CD4-positive, CD25-positive, alpha-beta regulatory T cell (primary cell): Measurements from ENCODE around the gene RERE. TPM values are rescaled to one million over a fixed set of nuclear protein-coding genes. Genes with fewer than 3 reads are reported as not detected.

ENCODE experiments used
- ATAC-seq, 2 donors: fragments of 150-1000 bp; cut with Tn5 transposase; one replicate each; pipeline ENCODE4 v1.10.0; 2021; ENCODE audit warnings: low read depth in 2 of 2, moderate number of reproducible peaks in 2 of 2, moderate library complexity in 1 of 2
- DNase-seq, 3 donors: peaks; one replicate each; pipeline versions ENCODE4 v3.0.0 to v3.0.0-alpha.2; 2012 to 2022; ENCODE audit warnings: mixed read lengths in 1 of 3
- H3K27ac ChIP-seq: one replicate; pipeline ENCODE4 v1.7.0; 2013; ENCODE audit warnings: mild to moderate bottlenecking, low read length; ENCODE audit not compliant: insufficient read depth, poor library complexity, severe bottlenecking
- H3K27me3 ChIP-seq: one replicate; pipeline ENCODE4 v1.7.0; 2013; ENCODE audit warnings: low read length; ENCODE audit not compliant: control insufficient read depth, insufficient read depth
- H3K36me3 ChIP-seq: one replicate; pipeline ENCODE4 v1.7.0; 2013; ENCODE audit warnings: mild to moderate bottlenecking, low read length, moderate library complexity; ENCODE audit not compliant: control insufficient read depth, insufficient read depth
- H3K4me1 ChIP-seq: 2 replicates; pipeline ENCODE4 v1.7.0; 2013; ENCODE audit warnings: mild to moderate bottlenecking, low read length; ENCODE audit not compliant: insufficient read depth, control insufficient read depth, poor library complexity, severe bottlenecking
- H3K4me3 ChIP-seq: one replicate; pipeline ENCODE4 v1.7.0; 2013; ENCODE audit warnings: low read depth, mild to moderate bottlenecking, low read length, moderate library complexity
- H3K9me3 ChIP-seq, 2 experiments: 1 replicate in 1 of 2; 2 replicates in 1 of 2; pipeline ENCODE4 v1.7.0; 2013; ENCODE audit warnings: low read length in 2 of 2, mild to moderate bottlenecking in 1 of 2, moderate library complexity in 1 of 2; ENCODE audit not compliant: control insufficient read depth in 2 of 2
- H3K27ac Mint-ChIP-seq, 3 donors: one replicate each; pipeline ENCODE4 v1.8.0; 2020 to 2022; ENCODE audit warnings: mild to moderate bottlenecking in 3 of 3, mixed read lengths in 3 of 3, moderate library complexity in 2 of 3
- H3K27me3 Mint-ChIP-seq: one replicate; pipeline ENCODE4 v1.8.0; 2022; ENCODE audit warnings: mild to moderate bottlenecking, mixed read lengths
- H3K36me3 Mint-ChIP-seq: one replicate; pipeline ENCODE4 v1.8.0; 2020; ENCODE audit warnings: mixed read lengths
- H3K4me1 Mint-ChIP-seq, 4 donors: one replicate each; pipeline ENCODE4 v1.8.0; 2020 to 2022; ENCODE audit warnings: mixed read lengths in 4 of 4, mild to moderate bottlenecking in 1 of 4
- H3K4me3 Mint-ChIP-seq, 4 donors: one replicate each; pipeline ENCODE4 v1.8.0; 2020 to 2022; ENCODE audit warnings: mild to moderate bottlenecking in 4 of 4, mixed read lengths in 4 of 4, moderate library complexity in 3 of 4
- H3K9me3 Mint-ChIP-seq, 7 donors: one replicate each; pipeline ENCODE4 v1.8.0; 2020 to 2022; ENCODE audit warnings: mixed read lengths in 7 of 7, mild to moderate bottlenecking in 3 of 7, moderate library complexity in 2 of 7
- polyA plus RNA-seq, 4 donors: library from polyadenylated mRNA; unstranded; fragments of 300-500 nt; fragmentation: Illumina TruSeq; gene quantifications; one replicate each; pipeline ENCODE4 v1.2.3, GENCODE V29; 2021
- total RNA-seq: library from RNA; stranded (reverse); gene quantifications from one replicate; pipeline ENCODE4 v1.2.3, GENCODE V29; 2022

Gene RERE
- total and polyA plus RNA-seq, 5 donors from 2014 or later, result 3.1 to 127 (median 5.7) TPM

DNA sequence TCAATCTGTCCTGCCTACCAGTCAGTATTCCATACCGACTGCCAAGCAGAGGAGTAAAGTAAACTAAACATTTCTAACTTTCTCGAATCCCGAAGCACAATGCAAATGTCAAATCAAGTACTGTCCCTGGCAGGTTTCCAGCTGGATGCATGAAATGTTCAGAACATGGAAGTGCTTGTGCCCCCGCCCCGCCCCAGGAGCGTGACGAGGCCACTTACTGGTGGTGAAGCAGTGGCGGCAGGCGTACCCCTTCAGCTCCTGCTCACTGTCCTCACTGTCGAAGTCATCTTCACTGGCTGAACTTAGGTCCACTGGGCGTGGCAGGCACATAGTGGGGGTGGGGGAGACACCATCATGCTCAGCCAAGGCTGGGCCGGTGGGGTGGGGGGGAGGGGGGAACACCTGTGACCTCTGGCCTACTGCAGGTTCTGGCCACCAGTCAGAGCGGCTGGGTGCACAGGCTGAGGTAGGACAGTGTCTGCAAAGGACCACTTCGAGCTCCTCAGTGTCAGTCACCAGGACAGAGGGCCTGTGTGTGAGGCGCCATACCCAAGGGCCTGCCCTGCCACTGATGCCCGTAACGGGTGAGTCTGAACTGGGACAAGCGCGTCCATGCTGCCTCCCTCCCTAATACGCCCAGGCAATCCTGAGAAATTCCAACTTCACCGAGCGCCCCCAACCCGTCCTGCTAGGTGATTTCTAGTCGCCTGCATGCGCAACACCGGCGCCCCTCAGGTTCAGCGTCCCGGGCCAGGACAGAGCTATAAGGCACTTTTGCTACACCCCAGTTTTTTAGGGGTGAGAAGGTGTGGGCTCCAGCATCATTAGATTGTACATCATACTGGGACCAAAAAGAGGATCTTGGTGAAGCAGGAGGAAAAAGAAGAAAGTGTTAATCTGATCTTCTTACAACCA, 452.7 kb downstream of the RERE start:
- H3K4me1 ChIP-seq, result peaks cover 4% of the 10 kb centered on the region
- H3K27me3 ChIP-seq, result no peaks in the 10 kb centered on the region
- Mint-ChIP-seq H3K4me1 (peaks cover 0 to 26% (median 18%) of the 10 kb centered on the region in 4 donors), H3K36me3 (peaks cover 21% of the 10 kb centered on the region), H3K27me3 (no peaks in the 10 kb centered on the region), H3K9me3 (peaks cover 0 to 2% (median 0%) of the 10 kb centered on the region in 7 donors), H3K27ac (no peak overlapping the region), H3K4me3 (no peak overlapping the region)
- DNase-seq (no peak), ATAC-seq (no peak)
- H3K4me3 ChIP-seq, result no peak overlapping the region
- H3K9me3 ChIP-seq, result no peaks in the 10 kb centered on the region
- H3K27ac ChIP-seq, result peak overlapping the region; percentile 47
- peaks cover 65% of the 10 kb centered on the region for H3K36me3 ChIP-seq

DNA sequence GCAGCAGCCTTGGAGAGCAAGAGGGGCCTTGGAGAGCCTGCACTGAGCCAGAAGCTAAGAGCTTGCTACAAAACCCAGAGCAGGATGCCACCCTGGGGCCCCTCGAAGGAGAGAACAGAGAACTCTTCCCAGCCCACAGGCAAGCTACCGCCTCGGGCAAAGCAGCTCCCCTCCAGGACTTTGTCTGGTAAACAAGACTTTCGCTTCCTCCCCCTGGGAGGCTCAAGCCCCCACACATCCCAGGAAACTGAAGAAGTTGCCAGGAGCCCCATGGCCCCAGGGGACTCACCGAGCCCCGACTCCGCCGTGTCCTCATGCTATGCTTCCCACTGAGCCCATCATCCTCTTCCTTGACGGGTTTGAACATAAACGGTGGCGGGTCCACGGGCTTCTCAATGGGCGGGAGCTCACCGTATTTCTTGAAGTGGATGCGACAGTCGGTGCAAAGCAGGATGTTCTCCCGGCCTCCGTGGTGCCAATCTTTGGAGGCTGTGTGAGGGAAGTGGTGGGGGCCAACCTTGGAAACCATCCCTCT, 453.6 kb downstream of the RERE start:
- Mint-ChIP-seq H3K36me3 (peaks cover 21% of the 10 kb centered on the region), H3K27me3 (no peaks in the 10 kb centered on the region), H3K27ac (peak overlapping the region in 1 of 3 donors; percentile 52), H3K9me3 (peaks cover 0 to 3% (median 0%) of the 10 kb centered on the region in 7 donors), H3K4me3 (no peak overlapping the region), H3K4me1 (peaks cover 0 to 22% (median 14%) of the 10 kb centered on the region in 4 donors)
- Histone ChIP-seq H3K27me3 (no peaks in the 10 kb centered on the region), H3K27ac (peak overlapping the region; percentile 47), H3K36me3 (peaks cover 71% of the 10 kb centered on the region), H3K4me1 (peaks cover 4% of the 10 kb centered on the region), H3K9me3 (no peaks in the 10 kb centered on the region), H3K4me3 (no peak overlapping the region)
- no peak for DNase-seq
- ATAC-seq, result no peak

DNA sequence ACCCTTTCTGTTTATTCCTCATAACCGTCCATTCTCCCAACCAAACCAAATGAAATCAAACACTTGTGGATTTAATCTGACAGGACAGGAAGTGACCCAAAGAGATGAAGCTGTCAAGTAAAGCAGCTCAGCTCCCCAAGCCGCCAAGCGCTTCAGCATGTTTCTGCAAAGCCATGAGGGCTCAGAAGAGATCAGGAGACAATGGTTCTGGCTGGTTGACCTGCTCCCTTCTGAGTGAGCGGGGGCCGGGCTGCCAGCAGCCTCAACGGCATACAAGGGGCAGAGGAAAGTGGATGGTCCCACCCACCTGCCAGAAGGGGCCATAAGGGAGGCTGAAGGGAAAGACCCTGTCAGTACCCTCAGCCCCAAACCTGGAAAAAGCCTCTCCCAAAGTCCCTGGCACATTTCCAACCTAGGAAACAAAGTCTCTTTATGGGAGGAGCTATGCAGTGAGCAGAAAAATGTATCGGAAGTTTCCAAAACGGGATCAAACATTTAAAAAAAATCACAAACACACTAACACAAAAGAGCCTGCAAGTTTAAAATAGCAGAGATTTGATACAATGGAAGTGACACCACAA, 454.2 kb downstream of the RERE start:
- Histone ChIP-seq H3K4me1 (peaks cover 4% of the 10 kb centered on the region), H3K27me3 (no peaks in the 10 kb centered on the region), H3K36me3 (peaks cover 75% of the 10 kb centered on the region), H3K9me3 (no peaks in the 10 kb centered on the region), H3K4me3 (no peak overlapping the region), H3K27ac (no peak overlapping the region)
- Mint-ChIP-seq H3K4me3 (no peak overlapping the region), H3K4me1 (peaks cover 0 to 19% (median 13%) of the 10 kb centered on the region in 4 donors), H3K36me3 (peaks cover 21% of the 10 kb centered on the region), H3K27me3 (no peaks in the 10 kb centered on the region), H3K27ac (peak overlapping the region in 2 of 3 donors; percentile 31 to 52), H3K9me3 (peaks cover 0 to 3% (median 0%) of the 10 kb centered on the region in 7 donors)
- ATAC-seq, result no peak
- DNase-seq, result no peak

DNA sequence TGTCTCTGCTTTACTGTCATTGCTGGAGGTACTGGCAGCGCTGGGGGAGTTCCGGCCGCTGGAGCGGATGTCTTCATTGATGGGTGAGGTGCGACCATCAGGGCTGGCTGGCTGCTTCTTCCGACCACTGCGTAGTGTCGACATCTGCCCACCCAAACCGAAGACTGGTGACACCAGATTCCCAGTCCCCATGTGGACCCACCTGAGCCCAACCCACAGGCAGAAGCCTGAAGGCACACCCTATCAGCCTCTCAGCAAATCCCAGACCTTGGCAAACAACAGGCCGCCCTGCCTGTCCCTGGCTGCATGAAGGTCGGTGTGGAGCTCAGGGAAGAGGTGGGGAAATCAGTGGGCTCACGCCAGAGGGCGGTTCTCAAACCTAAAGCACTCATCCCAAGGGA, 454.7 kb downstream of the RERE start:
- peaks cover 0 to 14% (median 9%) of the 10 kb centered on the region in 4 donors for H3K4me1 Mint-ChIP-seq
- Histone ChIP-seq H3K36me3 (peaks cover 81% of the 10 kb centered on the region), H3K27ac (no peak overlapping the region), H3K4me1 (peaks cover 4% of the 10 kb centered on the region), H3K9me3 (no peaks in the 10 kb centered on the region), H3K27me3 (no peaks in the 10 kb centered on the region), H3K4me3 (no peak overlapping the region)
- H3K36me3 Mint-ChIP-seq, result peaks cover 26% of the 10 kb centered on the region
- peaks cover 0 to 3% (median 0%) of the 10 kb centered on the region in 7 donors for H3K9me3 Mint-ChIP-seq
- H3K4me3 Mint-ChIP-seq, result no peak overlapping the region
- no peaks in the 10 kb centered on the region for H3K27me3 Mint-ChIP-seq
- peak overlapping the region in 2 of 3 donors; percentile 26 to 31 for H3K27ac Mint-ChIP-seq
- DNase-seq (no peak), ATAC-seq (no peak)

DNA sequence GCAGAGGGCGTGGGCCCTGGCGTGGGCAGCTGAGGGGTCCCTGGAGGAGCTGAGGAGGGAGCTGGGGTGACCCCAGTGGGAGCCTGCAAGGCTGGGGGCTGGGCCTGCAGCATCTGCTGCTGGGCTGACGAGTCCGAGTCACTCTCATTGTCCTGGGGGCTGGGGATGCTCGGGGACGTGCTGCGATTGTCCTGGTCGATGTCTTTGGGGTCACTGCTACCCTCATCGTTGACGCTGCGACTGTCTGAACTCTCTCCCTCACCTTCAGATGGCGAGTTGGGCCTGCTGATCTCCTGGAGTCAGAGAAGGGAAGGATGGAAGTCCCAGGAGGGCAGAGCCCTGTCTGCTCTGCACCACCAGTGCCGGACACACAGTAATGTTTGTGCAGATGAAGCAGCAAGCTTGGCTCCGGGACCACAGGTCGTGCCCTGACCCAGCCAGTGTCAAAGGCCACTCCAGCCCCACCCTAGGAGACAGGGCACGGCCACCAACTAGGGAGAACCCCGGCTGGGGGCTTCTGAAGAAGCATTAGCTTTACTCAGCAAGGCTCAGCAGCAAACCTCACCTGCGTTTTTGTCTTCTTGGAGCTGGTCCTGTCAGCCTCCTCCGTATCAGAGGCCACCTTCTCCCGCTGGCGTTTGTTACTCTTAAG, 456.1 kb downstream of the RERE start:
- H3K27ac ChIP-seq, result no peak overlapping the region
- H3K27me3 ChIP-seq, result no peaks in the 10 kb centered on the region
- no peaks in the 10 kb centered on the region for H3K9me3 ChIP-seq
- H3K36me3 Mint-ChIP-seq, result peaks cover 23% of the 10 kb centered on the region
- H3K27me3 Mint-ChIP-seq, result no peaks in the 10 kb centered on the region
- H3K4me3 Mint-ChIP-seq, result no peak overlapping the region
- H3K4me3 ChIP-seq, result no peak overlapping the region
- H3K36me3 ChIP-seq, result peaks cover 85% of the 10 kb centered on the region
- peaks cover 0 to 3% (median 0%) of the 10 kb centered on the region in 7 donors for H3K9me3 Mint-ChIP-seq
- H3K4me1 ChIP-seq, result no peaks in the 10 kb centered on the region
- no peak overlapping the region for H3K27ac Mint-ChIP-seq
- no peak for DNase-seq
- no peak for ATAC-seq
- H3K4me1 Mint-ChIP-seq, result peaks cover 0 to 4% (median under 1%) of the 10 kb centered on the region in 4 donors

DNA sequence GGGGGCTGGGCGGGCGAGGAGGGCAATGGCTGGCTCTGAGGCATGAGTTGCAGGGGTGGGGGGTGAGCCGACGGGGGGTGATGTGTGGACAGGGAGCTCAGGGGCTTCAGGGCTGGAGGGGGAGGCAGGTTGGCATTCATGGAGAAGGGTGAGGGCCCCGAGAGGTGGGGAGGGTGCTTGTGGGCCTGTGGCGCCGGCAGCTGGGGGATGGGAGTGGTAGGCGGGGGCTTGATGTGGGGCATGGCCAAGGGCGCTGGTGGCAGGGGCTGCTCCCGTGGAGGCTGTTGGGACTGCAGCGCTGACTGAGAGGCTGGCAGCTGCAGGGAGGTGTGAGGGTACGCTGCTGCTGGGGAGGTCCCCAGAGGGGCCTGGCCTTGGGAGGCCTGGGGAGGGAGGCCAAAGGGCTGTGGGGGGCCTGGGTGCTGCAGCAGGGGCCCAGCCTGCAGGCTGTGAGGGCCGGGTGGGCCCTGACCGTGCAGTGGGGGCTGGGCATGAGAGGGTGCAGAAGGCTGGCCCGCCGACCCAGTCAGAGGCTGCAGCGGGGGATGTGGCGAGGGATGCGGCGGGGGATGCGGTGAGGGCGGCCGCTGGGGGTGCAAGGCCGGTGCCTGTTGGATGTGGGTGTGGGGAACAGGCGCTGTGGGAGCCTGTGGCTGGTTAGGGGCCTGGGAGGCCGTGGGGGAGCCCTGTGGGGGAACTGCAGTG, 456.8 kb downstream of the RERE start:
- Histone ChIP-seq H3K9me3 (no peaks in the 10 kb centered on the region), H3K36me3 (peaks cover 85% of the 10 kb centered on the region), H3K4me3 (no peak overlapping the region), H3K27me3 (no peaks in the 10 kb centered on the region), H3K27ac (no peak overlapping the region), H3K4me1 (no peaks in the 10 kb centered on the region)
- Mint-ChIP-seq H3K27me3 (no peaks in the 10 kb centered on the region), H3K27ac (no peak overlapping the region), H3K4me1 (peaks cover 0 to 2% (median 0%) of the 10 kb centered on the region in 4 donors), H3K9me3 (peaks cover 0 to 3% (median 0%) of the 10 kb centered on the region in 7 donors), H3K4me3 (no peak overlapping the region), H3K36me3 (peaks cover 26% of the 10 kb centered on the region)
- DNase-seq (no peak), ATAC-seq (no peak)
